ENCODE results near the gene CWC15. TPM values are rescaled to one million over a fixed set of nuclear protein-coding genes. Genes with fewer than 3 reads are reported as not detected.
"Not testable (repeated sequence)": the region's sequence is repeated elsewhere in the genome, so short reads cannot be mapped to it uniquely, and the experiment has no call there.

CWC15 gene
- total RNA-seq, 1 donor = 48.4 TPM

GRCh38 chr11:94923004-94923334 lies 50.4 kb downstream of the CWC15 start:
- DNase-seq (ENCODE audit: low read depth) = no peak
- no peak overlapping the region for H3K4me3 ChIP-seq (ENCODE audit: low read depth, low read length)
- no peak for TF ChIP-seq CTCF (IDR thresholded peaks at IDR 0.05; ENCODE audit: insufficient read depth, low read length)

- DNase-seq (ENCODE audit: low read depth) = no peak
- no peak for TF ChIP-seq CTCF (IDR thresholded peaks at IDR 0.05; ENCODE audit: insufficient read depth, low read length)
- no peak overlapping the region for H3K4me3 ChIP-seq (ENCODE audit: low read depth, low read length)
Measured at GRCh38 chr11:94922321-94923003, 50.9 kb downstream of the CWC15 start.

- DNase-seq (ENCODE audit: low read depth) = no peak
- no peak for TF ChIP-seq CTCF (IDR thresholded peaks at IDR 0.05; ENCODE audit: insufficient read depth, low read length)
- no peak overlapping the region for H3K4me3 ChIP-seq (ENCODE audit: low read depth, low read length)
Measured at GRCh38 chr11:94920311-94920710, 53.0 kb downstream of the CWC15 start.

- not testable (repeated sequence) for DNase-seq (ENCODE audit: low read depth); H3K4me3 ChIP-seq (ENCODE audit: low read depth, low read length)
Measured at GRCh38 chr11:94913718-94914394, 59.5 kb downstream of the CWC15 start.

GRCh38 chr11:94912806-94913205 lies 60.5 kb downstream of the CWC15 start:
- no peak overlapping the region for H3K4me3 ChIP-seq (ENCODE audit: low read depth, low read length)
- DNase-seq (ENCODE audit: low read depth) = no peak
- TF ChIP-seq CTCF (IDR thresholded peaks at IDR 0.05; ENCODE audit: insufficient read depth, low read length) = no peak

Other genes with a start within 250 kb of the CWC15 start
- 29.4 and 64.7 TPM in 2 replicates for gene AMOTL1, start 205.2 kb downstream of the CWC15 start, total RNA-seq (ENCODE audit: low replicate concordance)
- gene KDM4D, start 153 bp upstream of the CWC15 start, total RNA-seq (ENCODE audit: low replicate concordance) = 0.08 and 1.1 TPM in 2 replicates
- not detected in 2 replicates for gene KDM4E, start 51.7 kb upstream of the CWC15 start, total RNA-seq (ENCODE audit: low replicate concordance)
- gene KDM4F, start 75.9 kb upstream of the CWC15 start, total RNA-seq (ENCODE audit: low replicate concordance) = not detected in 2 replicates
- gene SRSF8, start 93.4 kb upstream of the CWC15 start, total RNA-seq (ENCODE audit: low replicate concordance) = 6.9 and 23.9 TPM in 2 replicates
- gene ENDOD1, start 116.3 kb upstream of the CWC15 start, total RNA-seq (ENCODE audit: low replicate concordance) = 17.6 and 39.8 TPM in 2 replicates